T1000 (cell line): Measurements from ENCODE around the gene DIO3.

Experiments used
- DNase-seq: peaks from one replicate; lab custom pipeline; 2025; ENCODE audit warnings: mixed read lengths; lab: John Stamatoyannopoulos, UW

DIO3 gene

GRCh38 chr14:101583006-101583714 is 21.9 kb downstream of the DIO3 start:
- DNase-seq = no peak

- no peak for DNase-seq
Observed at GRCh38 chr14:101583715-101584054, 22.4 kb downstream of the DIO3 start.

GRCh38 chr14:101584055-101584859 is 23.0 kb downstream of the DIO3 start:
- peak; percentile 77 for DNase-seq

DNA sequence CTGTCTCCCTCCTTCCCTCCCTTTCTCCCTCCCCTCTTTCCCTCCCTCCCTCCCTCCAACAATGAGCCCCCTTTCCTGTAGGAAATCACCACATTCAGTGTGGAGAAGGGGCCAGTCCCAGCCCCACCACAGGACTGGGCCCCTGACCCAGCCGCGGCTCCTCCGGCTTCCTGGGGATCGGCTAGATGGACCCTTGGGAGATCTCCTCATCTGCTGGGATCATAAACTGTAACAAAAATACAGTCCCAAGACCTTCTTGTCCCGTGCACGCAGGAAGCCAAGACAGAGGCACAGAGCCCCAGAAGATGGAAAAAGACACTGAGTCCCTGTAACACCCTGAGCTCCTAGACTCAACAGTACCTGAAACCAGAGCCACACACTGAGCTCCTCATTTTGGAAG is 23.9 kb downstream of the DIO3 start:
- no peak for DNase-seq

DNA sequence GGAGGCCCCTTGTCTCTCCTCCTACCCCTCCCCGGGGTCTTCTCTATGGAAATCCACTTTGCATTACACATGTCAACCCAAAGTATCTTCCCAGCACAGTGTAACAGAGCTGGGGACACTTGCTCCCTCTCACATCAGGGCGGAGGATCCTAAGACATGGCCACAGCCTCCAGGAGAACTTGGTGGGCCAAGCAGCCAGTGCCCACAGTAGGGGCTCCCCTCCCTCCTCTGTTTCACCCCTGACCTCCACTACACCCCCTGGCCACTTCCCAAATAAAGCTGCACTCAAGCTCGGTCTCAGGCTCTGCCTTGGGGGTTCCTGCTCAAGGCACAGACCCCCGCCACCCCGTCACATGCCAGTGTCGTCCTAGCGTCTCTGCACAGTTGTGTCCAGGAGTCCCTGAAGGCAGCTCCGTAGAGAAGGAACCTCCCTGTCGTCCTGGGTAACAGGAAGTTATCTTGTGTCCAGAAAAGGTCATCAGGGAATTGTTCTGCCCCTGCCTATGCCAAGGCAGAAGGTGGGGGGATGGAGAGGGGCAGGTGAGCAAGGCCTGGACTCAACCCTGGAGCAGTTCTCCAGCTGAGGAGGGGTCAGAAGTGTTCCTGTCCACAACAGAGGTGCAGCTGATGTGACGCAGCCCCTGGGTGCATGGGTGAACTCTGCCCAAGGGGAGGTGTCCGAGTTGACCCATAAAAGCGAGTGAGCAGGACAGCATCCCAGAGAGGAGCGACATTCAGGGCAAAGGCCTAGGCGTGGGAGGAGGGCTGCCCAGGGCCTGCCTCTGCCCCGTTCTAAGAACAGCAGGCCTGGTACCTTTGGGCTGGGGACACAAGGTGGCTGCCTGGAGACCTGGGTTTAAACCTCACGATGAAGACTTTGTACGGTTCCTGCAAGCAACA is 25.5 kb downstream of the DIO3 start:
- no peak for DNase-seq

- no peak for DNase-seq
Observed at GRCh38 chr14:101587441-101587911, 26.2 kb downstream of the DIO3 start.

DNA sequence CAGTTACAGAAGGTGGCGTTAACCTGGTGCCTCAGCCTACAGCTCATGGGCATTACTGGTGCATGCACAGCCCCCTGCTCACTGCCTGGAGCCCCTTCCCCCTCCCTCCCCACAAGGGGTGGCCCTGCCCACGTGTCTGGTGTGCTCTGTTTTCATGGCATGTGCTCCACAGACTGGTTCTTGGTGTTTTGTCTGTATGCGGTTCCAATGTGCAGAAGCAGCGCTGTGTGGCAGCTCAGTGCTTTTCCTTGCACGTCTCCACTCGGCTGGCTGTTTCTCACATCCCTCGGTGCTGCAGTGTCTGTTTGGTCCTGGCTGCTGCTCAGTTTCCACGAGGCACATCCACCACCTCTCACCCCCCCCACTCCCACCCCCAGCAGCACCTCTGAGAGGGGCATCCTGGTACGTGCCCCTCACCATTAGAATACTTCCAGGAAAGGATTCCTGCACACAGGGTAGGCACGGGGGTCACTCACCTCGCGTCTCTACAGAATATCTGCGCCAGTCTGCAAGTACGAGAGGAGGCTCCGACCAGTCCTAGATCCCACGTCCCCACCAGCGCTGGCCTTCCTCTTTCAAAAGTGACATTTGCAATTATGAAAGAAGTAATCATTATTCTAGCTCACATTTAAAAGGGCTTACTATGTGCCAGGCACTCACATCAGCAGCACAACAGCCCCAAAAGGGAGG is 27.1 kb downstream of the DIO3 start:
- no peak for DNase-seq

- DNase-seq = no peak
Observed at GRCh38 chr14:101588990-101589389, 27.7 kb downstream of the DIO3 start.

DNA sequence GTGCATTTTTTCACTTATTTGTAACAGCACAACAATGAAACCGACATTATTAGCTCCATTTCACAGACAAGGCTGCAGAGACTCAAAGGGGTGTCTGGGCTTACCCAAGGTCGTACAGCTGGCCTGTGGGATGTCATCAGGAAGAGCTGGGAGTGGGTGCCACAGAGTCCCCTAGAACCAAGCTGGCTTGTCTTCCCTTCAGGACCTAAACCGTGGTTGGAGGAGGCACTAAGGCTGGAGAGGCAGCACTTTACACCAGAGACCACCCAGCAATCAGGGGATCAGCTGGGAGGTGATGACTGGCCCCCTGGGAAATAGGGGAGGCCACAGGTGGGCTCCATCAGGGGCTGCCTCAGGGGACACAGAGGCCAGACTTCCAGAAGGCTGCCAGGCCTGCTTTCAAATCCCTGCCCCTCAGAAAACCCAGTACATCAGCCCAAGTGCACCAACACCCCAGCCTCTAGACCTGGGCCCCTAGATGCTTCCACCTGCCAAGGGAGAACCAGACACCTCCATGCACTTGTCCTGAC is 28.3 kb downstream of the DIO3 start:
- no peak for DNase-seq

DNA sequence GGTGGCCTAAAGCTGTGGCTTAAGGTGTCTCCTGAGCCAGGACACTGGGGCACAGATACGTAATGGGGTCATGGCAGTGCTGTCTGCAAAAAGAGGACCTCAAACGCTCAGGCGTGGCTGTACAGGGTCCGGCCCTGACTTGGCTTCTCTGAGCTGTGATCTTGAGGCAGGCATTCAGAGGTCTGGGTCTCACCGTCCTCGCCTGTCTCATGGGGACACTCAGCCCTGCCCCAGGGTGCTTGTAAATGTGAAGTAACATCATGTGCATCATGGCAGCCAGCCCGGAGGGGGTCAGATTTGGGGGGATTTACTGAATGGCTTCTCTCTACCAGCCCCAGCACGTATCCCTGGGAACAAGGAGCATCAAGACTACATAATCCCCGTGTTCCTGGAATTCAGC is 28.8 kb downstream of the DIO3 start:
- DNase-seq = no peak

DNA sequence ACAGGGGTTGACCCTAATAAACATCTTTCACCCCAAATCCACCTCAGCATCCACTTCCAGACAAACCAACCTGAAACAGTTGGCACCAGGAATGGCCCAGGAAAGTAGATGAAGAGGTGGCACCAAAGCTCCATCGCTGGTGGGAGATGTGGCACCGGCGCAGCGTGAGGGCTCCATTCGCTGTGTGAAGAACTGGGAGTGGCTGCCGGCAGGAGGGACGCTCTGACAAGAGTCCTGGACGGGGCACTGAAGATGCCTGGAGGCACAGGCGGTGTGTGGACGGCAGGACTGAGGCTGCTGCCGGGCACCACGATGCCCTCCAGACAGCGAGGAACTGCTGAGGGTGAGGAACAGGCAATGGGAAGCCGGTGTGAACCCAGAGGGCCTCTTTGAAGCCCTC is 29.3 kb downstream of the DIO3 start:
- no peak for DNase-seq

DNA sequence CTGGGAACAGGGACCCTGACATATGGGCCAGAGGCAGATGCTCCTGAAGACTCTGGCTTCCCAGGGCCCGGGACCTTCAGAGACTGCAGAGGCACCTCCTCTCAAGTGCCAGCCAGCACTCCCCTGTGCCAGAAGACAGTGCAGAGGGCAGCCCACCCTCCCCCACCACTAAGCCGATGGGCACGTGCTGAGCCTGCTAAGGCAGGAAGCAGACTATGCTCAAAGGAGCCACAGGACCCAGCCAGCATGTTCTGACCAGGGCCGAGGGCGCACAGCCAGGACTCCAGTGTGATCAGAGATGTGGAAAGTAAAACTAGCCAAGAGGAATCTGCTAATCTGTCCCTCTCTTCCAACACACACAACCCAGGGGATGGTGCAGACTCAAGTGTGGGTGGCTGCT is 29.8 kb downstream of the DIO3 start:
- no peak for DNase-seq

GRCh38 chr14:101591582-101591981 is 30.3 kb downstream of the DIO3 start:
- no peak for DNase-seq

- no peak for DNase-seq
Observed at GRCh38 chr14:101593411-101594238, 32.3 kb downstream of the DIO3 start.

- DNase-seq = no peak
Observed at GRCh38 chr14:101594511-101595148, 33.3 kb downstream of the DIO3 start.

GRCh38 chr14:101595349-101595748 is 34.1 kb downstream of the DIO3 start:
- DNase-seq = no peak

DNA sequence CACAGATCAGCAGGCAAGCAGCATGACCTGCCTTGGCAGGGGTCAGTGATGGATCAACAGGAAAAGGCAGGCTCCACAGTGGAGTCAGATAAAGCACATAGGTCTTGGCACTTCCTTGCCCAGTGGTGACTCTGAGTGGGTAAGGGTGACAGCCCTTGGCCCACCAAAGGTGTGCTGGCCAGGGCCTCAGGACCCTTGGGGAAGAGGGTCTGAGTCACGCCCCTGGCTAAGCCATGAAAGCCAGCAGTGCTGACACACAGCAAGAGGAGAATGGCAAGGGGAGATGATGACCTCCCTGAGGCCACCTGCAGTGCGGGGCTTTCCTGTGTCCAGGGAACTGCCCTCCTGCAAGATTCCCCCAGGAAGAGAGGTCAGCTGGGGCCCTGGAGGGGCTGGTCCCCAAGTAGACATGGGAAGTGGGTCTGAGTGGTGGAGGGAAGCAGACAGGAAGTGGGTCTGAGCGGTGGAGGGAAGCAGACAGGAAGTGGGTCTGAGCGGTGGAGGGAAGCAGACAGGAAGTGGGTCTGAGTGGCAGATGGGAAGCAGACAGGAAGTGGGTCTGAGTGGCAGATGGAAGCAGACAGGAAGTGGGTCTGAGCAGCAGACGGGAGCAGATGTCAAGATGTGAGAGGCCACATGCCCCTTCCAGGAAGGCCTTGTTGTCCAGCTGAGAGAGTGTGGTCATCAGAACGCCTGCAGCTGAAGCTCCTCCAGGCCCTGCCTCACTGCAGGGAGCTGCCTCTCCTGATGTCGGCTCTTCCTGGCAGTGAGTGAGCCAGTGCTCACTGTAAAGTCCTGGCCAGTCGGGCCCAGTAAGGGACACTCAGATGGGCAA is 34.8 kb downstream of the DIO3 start:
- no peak for DNase-seq

GRCh38 chr14:101596742-101597141 is 35.4 kb downstream of the DIO3 start:
- no peak for DNase-seq

GRCh38 chr14:101598159-101598558 is 36.9 kb downstream of the DIO3 start:
- no peak for DNase-seq
